ENCODE measurements around the gene CAP2.

DNA sequence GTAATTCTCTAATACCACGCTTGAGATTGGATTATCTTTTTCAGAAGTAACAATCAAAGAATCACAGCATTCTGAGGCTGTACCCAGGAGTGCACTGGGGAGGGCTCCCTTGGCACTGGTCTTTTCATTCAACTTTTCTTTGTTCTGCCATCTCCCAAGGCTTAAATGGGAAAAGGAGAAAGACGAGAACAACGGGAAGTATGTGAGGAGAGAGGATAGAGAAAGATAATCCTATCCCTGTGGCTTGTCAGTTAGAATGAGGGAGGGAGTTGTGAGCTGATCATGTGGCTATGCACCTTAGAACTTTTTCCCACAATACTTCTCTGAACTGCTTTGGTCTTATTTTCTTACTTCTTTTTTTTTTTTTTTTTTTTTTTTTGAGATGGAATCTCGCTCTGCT lies 83.1 kb downstream of the CAP2 start:
- TF ChIP-seq EZH2phosphoT487 (IDR thresholded peaks at IDR 0.05; ENCODE audit: insufficient read depth, low read depth) (no peak), EZH2 (IDR thresholded peaks at IDR 0.05; ENCODE audit: insufficient read depth, poor library complexity, severe bottlenecking) (no peak)

Measured in GM23248 (cell line).